HG03280 (cell line): ENCODE results near the gene TMEM31.

Source experiments
- ATAC-seq: cut with Tn5 transposase; IDR thresholded peaks from one replicate; pipeline ENCODE4 v1.9.1; 2021; ENCODE audit warnings: mild to moderate bottlenecking, moderate library complexity; ENCODE audit not compliant: unreplicated experiment

The TMEM31 gene

GRCh38 chrX:103710609-103711008 lies at the start of gene TMEM31:
Gene TMEM31 (plus strand): TSS chrX:103710909. CDS start chrX:103712259, 1,350 bp downstream.
- ATAC-seq, result no peak

GRCh38 chrX:103663981-103664762 lies 46.5 kb upstream of the TMEM31 start:
- ATAC-seq, result no peak

GRCh38 chrX:103666202-103667107 lies 44.3 kb upstream of the TMEM31 start:
- ATAC-seq, result no peak

GRCh38 chrX:103669745-103670144 lies 41.0 kb upstream of the TMEM31 start:
- ATAC-seq, result no peak

GRCh38 chrX:103674531-103675454 lies 35.9 kb upstream of the TMEM31 start:
- no peak for ATAC-seq

- no peak for ATAC-seq
Observed at GRCh38 chrX:103678199-103678993, 32.3 kb upstream of the TMEM31 start.

- ATAC-seq, result no peak
Observed at GRCh38 chrX:103681443-103681842, 29.3 kb upstream of the TMEM31 start.

GRCh38 chrX:103685396-103685795 lies 25.3 kb upstream of the TMEM31 start:
- ATAC-seq, result no peak

GRCh38 chrX:103686199-103687072 lies 24.3 kb upstream of the TMEM31 start, which contains the start of gene MORF4L2:
Gene MORF4L2 (minus strand): TSS chrX:103686699. CDS start chrX:103677027, 9,672 bp downstream.
- ATAC-seq, result peak; percentile 88

GRCh38 chrX:103687073-103687695 lies 23.5 kb upstream of the TMEM31 start:
- peak; percentile 55 for ATAC-seq

- no peak for ATAC-seq
Observed at GRCh38 chrX:103687696-103688201, 23.0 kb upstream of the TMEM31 start.

- no peak for ATAC-seq
Observed at GRCh38 chrX:103688946-103689345, 21.8 kb upstream of the TMEM31 start.

- no peak for ATAC-seq
Observed at GRCh38 chrX:103691059-103691458, 19.6 kb upstream of the TMEM31 start.

GRCh38 chrX:103697687-103698086 lies 13.0 kb upstream of the TMEM31 start:
- no peak for ATAC-seq

GRCh38 chrX:103699243-103699642 lies 11.5 kb upstream of the TMEM31 start:
- ATAC-seq, result no peak

GRCh38 chrX:103704863-103705262 lies 5.8 kb upstream of the TMEM31 start:
- no peak for ATAC-seq

- ATAC-seq, result no peak
Observed at GRCh38 chrX:103716962-103717361, 6.3 kb downstream of the TMEM31 start.

- no peak for ATAC-seq
Observed at GRCh38 chrX:103718120-103718519, 7.4 kb downstream of the TMEM31 start.
